Measurements from ENCODE around the gene RADIL.

Gene RADIL

GRCh38 chr7:4831723-4832495, 51.6 kb downstream of the RADIL start:
- DNase-seq, result no peak

GRCh38 chr7:4830176-4830575, 53.3 kb downstream of the RADIL start:
- DNase-seq, result peak; percentile 52 to 66

DNA sequence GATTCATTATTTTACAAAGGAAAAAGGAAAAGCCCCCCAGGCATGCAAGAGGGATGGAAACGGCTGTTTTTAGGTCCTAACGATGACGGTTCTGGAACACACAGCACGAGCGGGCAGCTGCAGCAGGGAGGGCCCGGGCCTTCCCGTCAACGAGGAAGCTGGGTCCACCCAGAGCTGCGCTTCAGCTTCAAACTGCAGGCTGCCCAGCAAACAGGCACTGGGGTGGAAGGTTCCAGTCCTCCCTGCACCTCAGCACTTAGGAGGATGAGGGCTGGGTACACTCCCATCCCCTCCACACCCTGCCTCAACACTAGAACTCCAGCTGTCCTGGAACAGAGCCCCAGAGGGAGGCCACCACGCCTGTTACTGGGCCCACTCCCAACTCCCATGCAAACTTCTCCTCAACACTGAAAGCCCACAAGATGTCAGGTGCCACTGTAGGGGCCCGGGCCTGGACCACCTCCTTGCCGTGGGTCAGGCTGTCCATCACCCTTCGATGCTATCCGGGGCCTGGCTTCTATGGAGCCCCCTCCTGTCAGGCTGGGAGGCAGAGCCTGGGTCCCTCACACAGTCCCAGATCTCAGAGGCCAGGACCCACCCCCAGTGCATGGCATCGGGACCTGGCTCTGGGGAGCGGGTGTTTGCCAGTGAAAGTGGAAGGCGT, 54.7 kb downstream of the RADIL start:
- DNase-seq, result no peak

DNA sequence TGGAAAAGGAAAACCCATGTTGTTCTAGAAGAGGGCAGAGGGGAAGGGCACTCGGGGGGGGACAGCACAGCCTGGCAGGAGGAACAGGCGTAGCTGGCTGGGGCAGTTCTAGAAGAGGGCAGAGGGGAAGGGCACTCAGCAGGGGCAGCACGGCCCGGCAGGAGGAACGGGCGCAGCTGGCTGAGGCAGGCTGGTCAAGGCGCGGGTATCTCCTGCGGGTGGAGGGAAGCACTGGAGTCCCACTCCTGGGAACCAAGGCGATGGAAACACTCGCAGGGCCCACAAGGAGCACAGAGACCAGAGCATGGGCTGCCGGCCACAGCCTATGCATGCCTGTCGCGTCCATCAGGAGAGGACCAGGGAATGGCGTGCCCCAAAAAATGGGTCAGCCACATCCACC, 58.4 kb downstream of the RADIL start:
- DNase-seq, result no peak

- DNase-seq, result no peak
These were observed 59.3 kb downstream of the RADIL start for GRCh38 chr7:4824120-4824775.

DNA sequence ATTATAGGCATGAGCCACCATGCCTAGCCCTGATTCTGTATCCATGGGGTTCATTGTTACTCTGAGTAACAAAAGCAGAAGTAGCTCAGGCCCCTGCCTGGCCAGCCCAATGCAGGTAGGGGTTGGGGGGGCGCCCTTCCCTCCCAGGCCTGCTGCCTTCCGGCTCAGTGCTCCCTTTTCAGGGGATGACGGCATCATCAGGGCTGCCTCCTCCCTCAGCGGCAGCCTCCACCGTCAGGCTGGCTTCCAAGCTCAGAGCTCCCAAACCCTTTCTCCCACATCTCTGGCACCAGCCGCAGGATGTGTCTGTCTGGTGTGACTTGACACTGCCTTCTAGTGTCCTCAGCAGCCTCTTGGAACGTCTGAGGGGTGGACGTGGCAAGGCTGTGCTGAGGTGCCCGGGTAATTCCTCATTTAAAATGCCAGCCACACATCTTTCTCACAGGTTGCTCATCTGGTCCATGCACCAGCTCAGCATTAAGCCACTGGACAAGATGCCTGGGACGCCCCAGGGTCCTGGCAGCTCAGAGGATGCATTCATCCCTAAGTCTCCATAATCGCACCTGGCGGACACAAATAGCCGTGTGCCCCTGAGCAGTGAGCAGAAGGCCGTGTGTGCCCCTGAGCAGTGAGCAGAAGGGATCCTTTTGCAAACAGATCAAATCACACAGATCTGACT, 59.9 kb downstream of the RADIL start:
- DNase-seq, result no peak

DNA sequence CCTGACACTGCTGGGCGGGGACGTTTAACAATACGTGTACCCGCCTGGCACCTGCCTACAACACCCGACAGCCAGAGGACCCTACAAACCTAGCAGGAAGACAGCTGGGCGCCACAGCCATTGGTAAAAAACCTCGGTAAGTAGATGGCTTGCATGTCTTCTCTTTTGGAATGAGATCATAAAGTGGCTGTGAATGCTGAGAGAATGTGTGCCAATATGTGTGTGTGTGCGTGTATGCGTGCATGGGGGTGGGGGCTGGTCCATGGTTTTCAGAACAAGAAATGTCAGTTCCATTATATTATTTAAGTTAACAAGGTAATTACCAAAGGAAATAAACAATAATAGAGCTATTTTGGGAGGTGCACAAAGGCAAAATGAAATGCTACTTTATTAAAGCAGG, 60.8 kb downstream of the RADIL start:
- no peak for DNase-seq

GRCh38 chr7:4820967-4821471, 62.5 kb downstream of the RADIL start:
- no peak for DNase-seq

DNA sequence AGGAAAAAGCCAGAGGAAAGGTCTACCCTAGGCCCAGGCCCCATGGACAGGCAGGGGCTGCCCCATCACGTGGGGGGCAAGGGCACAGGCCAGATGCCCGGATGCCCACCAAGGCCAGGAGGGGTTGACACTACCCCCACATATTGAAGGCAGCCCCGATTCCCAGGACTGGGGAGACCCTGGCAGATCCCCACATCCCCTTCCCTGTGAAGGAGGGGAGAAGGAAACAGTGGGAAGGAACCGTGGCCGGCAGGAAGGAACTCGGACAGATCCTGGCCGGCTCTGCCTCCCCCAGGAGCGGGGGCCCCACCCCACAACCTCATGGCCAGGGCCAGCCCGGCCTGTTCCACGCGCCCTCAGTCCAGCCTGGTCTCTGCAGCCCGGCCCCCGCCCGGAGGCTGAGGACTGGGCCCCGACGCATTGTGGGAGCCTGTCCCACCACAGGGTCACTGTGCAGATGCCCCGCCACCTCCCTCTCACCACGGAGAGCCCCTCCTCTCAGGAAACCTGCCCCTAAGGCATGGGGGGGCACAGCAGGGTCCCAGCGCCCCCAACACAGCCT, 63.0 kb downstream of the RADIL start:
- no peak for DNase-seq

DNA sequence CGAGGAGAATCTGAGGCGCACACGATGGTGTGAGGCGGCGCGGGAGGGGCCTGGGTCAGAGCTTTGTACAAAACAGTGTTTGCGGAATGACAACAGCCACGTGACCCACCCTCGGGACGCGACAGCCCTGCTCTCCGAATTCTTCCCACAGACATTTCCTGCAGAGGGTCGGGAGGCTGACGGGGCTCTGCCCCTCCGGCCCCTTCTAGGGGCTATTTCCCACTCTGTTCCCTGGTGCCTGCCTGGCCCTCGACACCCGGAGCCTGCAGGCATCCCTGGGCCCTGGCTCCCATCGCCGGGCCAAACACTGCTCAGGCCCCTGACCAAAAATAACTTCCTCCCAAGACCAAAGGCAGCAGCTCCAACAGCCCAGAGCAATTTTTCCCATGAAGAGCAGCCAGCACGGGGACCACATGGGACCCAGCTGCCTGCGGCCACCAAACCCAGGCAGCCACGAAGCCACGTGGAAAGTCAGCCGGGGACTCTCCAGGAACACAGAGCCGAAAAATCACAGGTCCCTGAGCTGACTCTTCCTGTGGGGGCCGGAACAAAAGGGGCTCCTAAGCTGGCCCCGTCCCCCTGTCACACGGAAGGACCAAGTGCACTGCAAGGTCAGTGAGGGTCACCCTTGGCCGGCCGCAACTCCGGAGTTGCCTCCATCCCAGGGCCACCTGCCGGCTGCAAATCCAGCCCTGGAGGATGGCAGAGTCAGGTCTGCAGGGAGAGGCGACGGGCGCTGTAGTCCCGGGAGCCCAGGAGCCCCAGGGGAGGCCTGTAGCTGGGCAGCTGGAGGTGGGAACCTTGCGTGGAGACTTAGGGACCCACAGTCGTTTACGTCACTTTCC, 63.7 kb downstream of the RADIL start:
- DNase-seq, result no peak

GRCh38 chr7:4818000-4818794, 65.3 kb downstream of the RADIL start:
- DNase-seq, result no peak

DNA sequence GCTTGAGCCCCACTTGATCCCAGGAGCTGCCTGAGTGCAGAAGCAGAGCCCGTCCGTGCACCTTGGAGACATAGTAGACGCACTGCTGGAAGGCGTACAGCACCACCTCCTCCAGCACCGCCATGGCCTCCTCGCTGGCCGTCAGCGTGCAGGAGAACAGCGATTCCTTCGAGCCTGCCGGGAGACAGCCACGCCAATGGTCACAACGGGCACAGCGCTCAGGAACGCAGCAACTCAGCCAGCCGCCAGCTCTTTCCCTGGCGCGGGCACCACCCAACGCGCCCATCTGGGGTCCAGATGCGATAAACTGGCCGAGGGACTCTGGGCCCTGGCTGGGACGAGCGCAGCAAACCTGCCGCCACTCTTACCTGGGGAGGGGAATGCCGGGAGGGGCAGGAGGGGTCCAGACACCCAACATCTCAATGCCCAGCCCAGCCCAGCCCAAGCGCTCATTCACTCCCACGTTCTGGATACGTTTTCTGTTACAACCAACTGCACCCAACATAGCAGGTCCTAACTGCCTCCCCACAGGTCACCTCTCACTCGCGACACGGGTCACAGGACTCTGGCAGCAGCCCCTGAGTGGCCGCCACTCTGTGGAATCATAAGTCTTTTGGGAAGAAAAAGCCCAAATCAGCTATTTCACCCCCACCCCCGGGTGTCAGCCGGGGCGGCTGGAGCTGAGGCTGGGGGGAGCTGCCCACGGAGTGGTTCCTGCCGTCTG, 66.2 kb downstream of the RADIL start:
- no peak for DNase-seq

DNA sequence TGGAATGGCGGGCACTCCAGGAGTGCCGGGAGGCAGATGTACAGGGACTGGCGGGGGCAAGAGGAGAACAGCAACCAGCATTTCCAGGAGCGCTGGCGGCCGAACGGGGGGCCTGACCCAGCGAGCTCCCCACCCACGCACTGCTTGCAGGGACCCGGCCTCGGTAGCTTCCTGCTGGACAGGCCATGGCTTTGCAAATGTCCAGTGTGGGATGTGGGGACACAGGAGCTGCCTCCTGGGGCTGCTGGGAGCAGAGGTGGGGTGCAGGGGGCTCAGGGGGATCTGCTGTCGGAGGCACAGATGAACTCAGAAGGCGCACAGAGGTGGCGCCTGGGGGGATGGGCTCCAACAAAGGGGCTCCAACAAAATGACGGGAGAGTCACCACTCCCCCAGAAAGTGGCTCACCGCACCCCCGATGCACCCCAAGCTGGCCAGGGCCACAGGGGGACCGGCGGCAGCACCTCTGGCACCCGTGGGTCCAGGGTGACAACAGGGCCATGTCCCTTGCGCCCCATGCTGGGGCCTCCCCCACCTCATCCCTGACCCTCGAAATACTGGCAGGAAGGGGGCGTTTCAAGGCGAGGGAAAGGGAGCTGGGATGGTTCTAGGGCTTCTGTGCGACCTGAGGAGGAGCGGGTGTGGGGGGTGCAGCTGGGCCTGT, 67.0 kb downstream of the RADIL start:
- DNase-seq, result no peak

- no peak for DNase-seq
These were observed 67.7 kb downstream of the RADIL start for GRCh38 chr7:4815609-4816418.

GRCh38 chr7:4815121-4815520, 68.4 kb downstream of the RADIL start:
- no peak for DNase-seq

DNA sequence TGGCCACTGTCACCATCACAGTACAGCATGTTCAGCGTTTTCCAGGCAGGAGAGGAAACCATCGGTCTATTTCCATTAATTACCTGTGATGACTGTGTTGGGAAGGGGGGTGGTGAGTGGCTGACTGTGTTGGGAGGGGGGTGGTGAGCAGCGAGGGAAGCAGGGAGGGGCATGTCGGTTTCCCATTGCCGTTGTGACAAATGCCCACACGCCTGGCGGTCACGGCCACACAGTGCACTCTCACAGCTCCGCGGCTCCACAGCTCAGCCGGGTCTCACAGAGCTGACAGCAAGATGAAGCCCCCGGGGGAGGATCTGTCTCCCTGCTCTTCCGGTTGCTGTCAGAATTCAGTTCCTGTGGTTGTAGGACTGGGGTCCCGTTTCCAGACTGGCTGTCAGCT, 69.1 kb downstream of the RADIL start:
- no peak for DNase-seq

- no peak for DNase-seq
These were observed 73.8 kb downstream of the RADIL start for GRCh38 chr7:4809666-4810065.

GRCh38 chr7:4809091-4809591, 74.4 kb downstream of the RADIL start:
- DNase-seq, result peak in 1 of 2 donors; percentile 31

- DNase-seq, result no peak
These were observed 75.0 kb downstream of the RADIL start for GRCh38 chr7:4808565-4808964.

Data from stimulated activated CD4-positive, alpha-beta T cell treated with anti-CD3 and anti-CD28 coated beads, Interleukin-2, amount 100 ng/mL, for 24 hours (primary cell).